SK-N-MC (cell line): ENCODE measurements around the gene LRIG2.

Source experiments
- EZH2 ChIP-seq: fragments of 200-600 bp; sonication (generic); IDR thresholded peaks from one replicate; pipeline ENCODE4 v1.6.1; 2017; ENCODE audit warnings: antibody characterized with exemption
- POLR2AphosphoS5 ChIP-seq: IDR thresholded peaks from 2 replicates; pipeline ENCODE4 v1.6.1; 2012; ENCODE audit warnings: mild to moderate bottlenecking, low read depth, low read length, borderline replicate concordance

DNA sequence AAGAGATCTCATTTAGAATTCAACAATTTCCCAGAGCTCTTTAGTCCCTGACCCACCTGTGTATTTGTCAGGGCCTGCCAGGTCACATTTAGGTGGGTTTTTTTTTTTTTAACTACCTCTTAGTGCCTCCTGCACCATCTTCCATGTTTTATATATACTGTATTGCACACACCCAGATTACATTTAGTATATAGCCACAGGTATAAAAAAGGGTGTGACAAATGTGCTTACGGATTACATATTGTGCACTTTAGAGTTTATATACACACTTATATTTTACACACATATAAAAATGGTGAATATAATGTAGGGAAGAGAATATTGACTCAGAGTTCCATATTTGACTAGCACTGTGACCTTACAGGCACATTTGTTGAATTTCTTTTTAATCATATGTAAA, 17.4 kb upstream of the LRIG2 start:
- TF ChIP-seq EZH2 (no peak), POLR2AphosphoS5 (no peak)
